ENCODE data around the gene GOLT1A.

The GOLT1A gene

GRCh38 chr1:204224655-204225054 lies 10.9 kb upstream of the GOLT1A start:
- Histone ChIP-seq H3K36me3 (ENCODE audit: insufficient read depth, low read length) (no peaks in the 10 kb centered on the region), H3K27me3 (ENCODE audit: insufficient read depth, low read length, poor library complexity, severe bottlenecking) (no peaks in the 10 kb centered on the region), H3K79me2 (ENCODE audit: insufficient read depth, low read length) (no peaks in the 10 kb centered on the region), H3F3A (ENCODE audit: low read depth) (0 out of 2 replicates have a peak, but pooled peaks cover 4% of the 10 kb centered on the region), H3K4me2 (ENCODE audit: low read depth, low read length, poor library complexity, severe bottlenecking) (no peak overlapping the region), H3K4me3 (ENCODE audit: low read length, poor library complexity, severe bottlenecking) (no peak overlapping the region), H2AFZ (ENCODE audit: low read length) (no peak overlapping the region), H3K9me3 (ENCODE audit: insufficient read depth, low read depth, low read length) (no peaks in the 10 kb centered on the region), H3K4me1 (ENCODE audit: insufficient read depth, low read length, poor library complexity, severe bottlenecking) (peaks cover 3% of the 10 kb centered on the region), H4K20me1 (ENCODE audit: insufficient read depth, low read length, poor library complexity, severe bottlenecking) (no peaks in the 10 kb centered on the region), H3K9me2 (replicated peaks; ENCODE audit: low read depth, low read length) (no peaks in the 10 kb centered on the region), H3K9ac (ENCODE audit: low read depth, low read length, poor library complexity, severe bottlenecking) (no peak overlapping the region)
- TF ChIP-seq EZH2phosphoT487 (IDR thresholded peaks at IDR 0.05; ENCODE audit: borderline replicate concordance) (no peak), CTCF (conservative IDR thresholded peaks at IDR 0.05; ENCODE audit: low read length) (no peak)

- TF ChIP-seq CTCF (conservative IDR thresholded peaks at IDR 0.05; ENCODE audit: low read length) (no peak), EZH2phosphoT487 (IDR thresholded peaks at IDR 0.05; ENCODE audit: borderline replicate concordance) (no peak)
- Histone ChIP-seq H3K4me3 (ENCODE audit: low read length, poor library complexity, severe bottlenecking) (no peak overlapping the region), H3K27me3 (ENCODE audit: insufficient read depth, low read length, poor library complexity, severe bottlenecking) (no peaks in the 10 kb centered on the region), H3K4me2 (ENCODE audit: low read depth, low read length, poor library complexity, severe bottlenecking) (no peak overlapping the region), H3K9ac (ENCODE audit: low read depth, low read length, poor library complexity, severe bottlenecking) (no peak overlapping the region), H3K36me3 (ENCODE audit: insufficient read depth, low read length) (no peaks in the 10 kb centered on the region), H3K4me1 (ENCODE audit: insufficient read depth, low read length, poor library complexity, severe bottlenecking) (peaks cover 3% of the 10 kb centered on the region), H3K9me2 (replicated peaks; ENCODE audit: low read depth, low read length) (no peaks in the 10 kb centered on the region), H2AFZ (ENCODE audit: low read length) (no peak overlapping the region), H3K79me2 (ENCODE audit: insufficient read depth, low read length) (no peaks in the 10 kb centered on the region), H4K20me1 (ENCODE audit: insufficient read depth, low read length, poor library complexity, severe bottlenecking) (no peaks in the 10 kb centered on the region), H3F3A (ENCODE audit: low read depth) (0 out of 2 replicates have a peak, but pooled peaks cover 4% of the 10 kb centered on the region), H3K9me3 (ENCODE audit: insufficient read depth, low read depth, low read length) (no peaks in the 10 kb centered on the region)
Measured at GRCh38 chr1:204223129-204223860, 9.5 kb upstream of the GOLT1A start.

- H3K9ac ChIP-seq (ENCODE audit: low read depth, low read length, poor library complexity, severe bottlenecking), result no peak overlapping the region
- H4K20me1 ChIP-seq (ENCODE audit: insufficient read depth, low read length, poor library complexity, severe bottlenecking), result no peaks in the 10 kb centered on the region
- TF ChIP-seq EZH2phosphoT487 (IDR thresholded peaks at IDR 0.05; ENCODE audit: borderline replicate concordance), result no peak
- no peak for TF ChIP-seq CTCF (conservative IDR thresholded peaks at IDR 0.05; ENCODE audit: low read length)
- H3K9me3 ChIP-seq (ENCODE audit: insufficient read depth, low read depth, low read length), result no peaks in the 10 kb centered on the region
- no peaks in the 10 kb centered on the region for H3K27me3 ChIP-seq (ENCODE audit: insufficient read depth, low read length, poor library complexity, severe bottlenecking)
- no peak overlapping the region for H3K4me2 ChIP-seq (ENCODE audit: low read depth, low read length, poor library complexity, severe bottlenecking)
- no peaks in the 10 kb centered on the region for H3K9me2 ChIP-seq (replicated peaks; ENCODE audit: low read depth, low read length)
- 0 out of 2 replicates have a peak, but pooled peaks cover 4% of the 10 kb centered on the region for H3F3A ChIP-seq (ENCODE audit: low read depth)
- H3K4me1 ChIP-seq (ENCODE audit: insufficient read depth, low read length, poor library complexity, severe bottlenecking), result peaks cover 3% of the 10 kb centered on the region
- no peaks in the 10 kb centered on the region for H3K79me2 ChIP-seq (ENCODE audit: insufficient read depth, low read length)
- no peaks in the 10 kb centered on the region for H3K36me3 ChIP-seq (ENCODE audit: insufficient read depth, low read length)
- H3K4me3 ChIP-seq (ENCODE audit: low read length, poor library complexity, severe bottlenecking), result no peak overlapping the region
- H2AFZ ChIP-seq (ENCODE audit: low read length), result no peak overlapping the region
Measured at GRCh38 chr1:204222764-204223055, 8.9 kb upstream of the GOLT1A start.
